Natural killer cell (primary cell): ENCODE results near the gene MKKS. TPM values are rescaled to one million over a fixed set of nuclear protein-coding genes. Genes with fewer than 3 reads are reported as not detected.

Experiments used
- ATAC-seq, 3 donors: fragments of 150-1000 bp in 2 of 3; fragments of 200-7000 bp in 1 of 3; cut with Tn5 transposase; 1 replicate in 1 of 3; 2 replicates in 2 of 3; pipeline ENCODE4 v1.10.0; 2021; ENCODE audit warnings: mild to moderate bottlenecking in 2 of 3, moderate library complexity in 2 of 3
- DNase-seq, 2 donors: peaks; one replicate each; pipeline versions ENCODE4 v3.0.0 to v3.0.0-alpha.2; 2013 to 2021; ENCODE audit warnings: mixed read lengths in 1 of 2
- H3K27ac ChIP-seq: one replicate; pipeline ENCODE4 v1.5.1; 2013; ENCODE audit warnings: mild to moderate bottlenecking, low read length
- H3K27me3 ChIP-seq: one replicate; pipeline ENCODE4 v1.6.1; 2013; ENCODE audit warnings: low read length; ENCODE audit not compliant: control insufficient read depth, insufficient read depth
- H3K36me3 ChIP-seq: one replicate; pipeline ENCODE4 v1.6.1; 2013; ENCODE audit warnings: low read length; ENCODE audit not compliant: control insufficient read depth, insufficient read depth
- H3K4me1 ChIP-seq: one replicate; pipeline ENCODE4 v1.6.1; 2013; ENCODE audit warnings: low read length; ENCODE audit not compliant: control insufficient read depth, insufficient read depth
- H3K4me3 ChIP-seq: one replicate; pipeline ENCODE4 v1.5.1; 2013; ENCODE audit warnings: low read length
- H3K9me3 ChIP-seq: one replicate; pipeline ENCODE4 v1.6.1; 2013; ENCODE audit warnings: low read length; ENCODE audit not compliant: control insufficient read depth, insufficient read depth
- H3K27ac Mint-ChIP-seq, 2 donors: one replicate each; pipeline ENCODE4 v1.8.0; 2022; ENCODE audit warnings: mild to moderate bottlenecking in 2 of 2, mixed read lengths in 2 of 2, moderate library complexity in 1 of 2
- H3K27me3 Mint-ChIP-seq, 2 donors: one replicate each; pipeline ENCODE4 v1.8.0; 2022; ENCODE audit warnings: low read depth in 2 of 2, mixed read lengths in 2 of 2
- H3K36me3 Mint-ChIP-seq: one replicate; pipeline ENCODE4 v1.8.0; 2022; ENCODE audit warnings: mixed read lengths
- H3K4me1 Mint-ChIP-seq, 2 donors: one replicate each; pipeline ENCODE4 v1.8.0; 2022; ENCODE audit warnings: mixed read lengths in 2 of 2
- H3K4me3 Mint-ChIP-seq: one replicate; pipeline ENCODE4 v1.8.0; 2022; ENCODE audit warnings: mild to moderate bottlenecking, moderate library complexity, mixed read lengths
- H3K9me3 Mint-ChIP-seq, 2 donors: one replicate each; pipeline ENCODE4 v1.8.0; 2022; ENCODE audit warnings: mixed read lengths in 2 of 2
- CTCF ChIP-seq: fragments of 200-600 bp; IDR thresholded peaks from one replicate; pipeline ENCODE4 v1.8.0; 2022; ENCODE audit warnings: antibody characterized with exemption
- WGBS: methylation state at CpG from one replicate; pipeline ENCODE4 v1.1.7; 2013; ENCODE audit warnings: missing lambda C conversion rate; ENCODE audit not compliant: insufficient coverage; 5-methylcytosine and 5-hydroxymethylcytosine counted together
- intact Hi-C: fragments of 100-400 bp; cut with micrococcal nuclease; formaldehyde crosslinking; loops from one replicate; pipeline ENCODE4 v1.14.2; 2022
- total RNA-seq, 4 donors: library from RNA; stranded (reverse); fragments of 120-200 nt in 1 of 4; gene quantifications; one replicate each; pipeline versions ENCODE4 v1.2.3 to v1.2.4, GENCODE V29; 2013 to 2022

Gene MKKS
- total RNA-seq, 3 donors from 2014 or later (not counting 1 experiment from before 2014, with no cell fraction given), result 3.5 to 6.2 (median 3.6) TPM

- no peak for TF ChIP-seq CTCF
- ATAC-seq, result no peak
- Mint-ChIP-seq H3K4me3 (no peak overlapping the region), H3K36me3 (no peaks in the 10 kb centered on the region), H3K27me3 (peaks cover 14 to 48% of the 10 kb centered on the region in 2 donors), H3K27ac (no peak overlapping the region), H3K9me3 (no peaks in the 10 kb centered on the region), H3K4me1 (no peaks in the 10 kb centered on the region)
- no peaks in the 10 kb centered on the region for H3K27me3 ChIP-seq
- H3K4me1 ChIP-seq, result no peaks in the 10 kb centered on the region
- no peak overlapping the region for H3K27ac ChIP-seq
- H3K36me3 ChIP-seq, result no peaks in the 10 kb centered on the region
- WGBS, result 88% methylated on average over 4 of the region's 4 CpGs
- intact Hi-C loops, result no loop called here
- no peaks in the 10 kb centered on the region for H3K9me3 ChIP-seq
- H3K4me3 ChIP-seq, result no peak overlapping the region
- DNase-seq, result no peak
Observed at GRCh38 chr20:10369723-10370090, 64.3 kb downstream of the MKKS start.

GRCh38 chr20:10368702-10369041 lies 65.3 kb downstream of the MKKS start:
- Histone ChIP-seq H3K27me3 (no peaks in the 10 kb centered on the region), H3K27ac (no peak overlapping the region), H3K4me1 (no peaks in the 10 kb centered on the region), H3K9me3 (no peaks in the 10 kb centered on the region), H3K4me3 (no peak overlapping the region), H3K36me3 (no peaks in the 10 kb centered on the region)
- DNase-seq (no peak), ATAC-seq (no peak)
- Mint-ChIP-seq H3K27ac (no peak overlapping the region), H3K36me3 (no peaks in the 10 kb centered on the region), H3K9me3 (no peaks in the 10 kb centered on the region), H3K27me3 (peaks cover 20 to 57% of the 10 kb centered on the region in 2 donors), H3K4me1 (no peaks in the 10 kb centered on the region), H3K4me3 (no peak overlapping the region)
- intact Hi-C loops, result no loop called here
- 92% methylated on average over 2 of the region's 3 CpGs for WGBS
- no peak for TF ChIP-seq CTCF

GRCh38 chr20:10367943-10368701 lies 65.9 kb downstream of the MKKS start:
- Mint-ChIP-seq H3K27ac (no peak overlapping the region), H3K36me3 (no peaks in the 10 kb centered on the region), H3K9me3 (no peaks in the 10 kb centered on the region), H3K4me1 (no peaks in the 10 kb centered on the region), H3K4me3 (no peak overlapping the region), H3K27me3 (peaks cover 20 to 62% of the 10 kb centered on the region in 2 donors)
- no peak for ATAC-seq
- Histone ChIP-seq H3K4me1 (no peaks in the 10 kb centered on the region), H3K9me3 (no peaks in the 10 kb centered on the region), H3K27me3 (no peaks in the 10 kb centered on the region), H3K4me3 (no peak overlapping the region), H3K27ac (no peak overlapping the region), H3K36me3 (no peaks in the 10 kb centered on the region)
- intact Hi-C loops, result no loop called here
- DNase-seq, result no peak
- TF ChIP-seq CTCF, result no peak
- WGBS, result 98% methylated on average over 12 of the region's 12 CpGs

GRCh38 chr20:10367693-10367942 lies 66.4 kb downstream of the MKKS start:
- DNase-seq (no peak), ATAC-seq (no peak)
- Mint-ChIP-seq H3K36me3 (no peaks in the 10 kb centered on the region), H3K27me3 (peaks cover 20 to 67% of the 10 kb centered on the region in 2 donors), H3K9me3 (no peaks in the 10 kb centered on the region), H3K27ac (no peak overlapping the region), H3K4me3 (no peak overlapping the region), H3K4me1 (no peaks in the 10 kb centered on the region)
- H3K27ac ChIP-seq, result no peak overlapping the region
- intact Hi-C loops, result no loop called here
- no peaks in the 10 kb centered on the region for H3K36me3 ChIP-seq
- no peak overlapping the region for H3K4me3 ChIP-seq
- H3K9me3 ChIP-seq, result no peaks in the 10 kb centered on the region
- H3K27me3 ChIP-seq, result no peaks in the 10 kb centered on the region
- no peaks in the 10 kb centered on the region for H3K4me1 ChIP-seq
- no peak for TF ChIP-seq CTCF
